Epithelial cell of proximal tubule (primary cell): ENCODE measurements around the gene AKTIP. TPM values are rescaled to one million over a fixed set of nuclear protein-coding genes. Genes with fewer than 3 reads are reported as not detected.

Experiments
- DNase-seq: peaks from one replicate; pipeline ENCODE4 v3.0.0-alpha.2; 2011; ENCODE audit warnings: low read depth
- H3K4me3 ChIP-seq: 2 replicates; pipeline ENCODE4 v1.5.1; 2011; ENCODE audit warnings: low read depth, mild to moderate bottlenecking, low read length
- CTCF ChIP-seq: conservative IDR thresholded peaks from 2 replicates; pipeline ENCODE4 v1.5.1; 2012; ENCODE audit warnings: low read depth, mild to moderate bottlenecking, low read length
- total RNA-seq: library from RNA; depleted of rRNA; stranded (reverse); fragments of >200 nt; gene quantifications from 2 replicates; pipeline ENCODE4 v1.2.3, GENCODE V29; 2015

AKTIP gene
- total RNA-seq, 1 donor from 2014 or later: 20.5 TPM

GRCh38 chr16:53537626-53538025, 34.6 kb upstream of the AKTIP start:
- DNase-seq: no peak
- no peak overlapping the region for H3K4me3 ChIP-seq
- no peak for TF ChIP-seq CTCF

- no peak overlapping the region for H3K4me3 ChIP-seq
- no peak for DNase-seq
- no peak for TF ChIP-seq CTCF
These were observed 31.2 kb upstream of the AKTIP start for GRCh38 chr16:53534206-53534605.

GRCh38 chr16:53530741-53531140, 27.7 kb upstream of the AKTIP start:
- no peak for DNase-seq
- no peak overlapping the region for H3K4me3 ChIP-seq
- TF ChIP-seq CTCF: no peak

GRCh38 chr16:53530046-53530445, 27.0 kb upstream of the AKTIP start:
- H3K4me3 ChIP-seq: no peak overlapping the region
- TF ChIP-seq CTCF: no peak
- no peak for DNase-seq

GRCh38 chr16:53529513-53529912, 26.5 kb upstream of the AKTIP start:
- DNase-seq: no peak
- TF ChIP-seq CTCF: no peak
- no peak overlapping the region for H3K4me3 ChIP-seq

GRCh38 chr16:53528797-53529196, 25.8 kb upstream of the AKTIP start:
- H3K4me3 ChIP-seq: no peak overlapping the region
- DNase-seq: no peak
- no peak for TF ChIP-seq CTCF

GRCh38 chr16:53523971-53524548, 21.1 kb upstream of the AKTIP start:
- H3K4me3 ChIP-seq: no peak overlapping the region
- no peak for DNase-seq
- TF ChIP-seq CTCF: no peak
